GM21576 (cell line): Measurements from ENCODE around the gene DGKI.

ENCODE experiments used
- ATAC-seq: cut with Tn5 transposase; IDR thresholded peaks from one replicate; pipeline ENCODE4 v1.9.1; 2021; ENCODE audit warnings: mild to moderate bottlenecking, moderate library complexity; ENCODE audit not compliant: unreplicated experiment

Gene DGKI

DNA sequence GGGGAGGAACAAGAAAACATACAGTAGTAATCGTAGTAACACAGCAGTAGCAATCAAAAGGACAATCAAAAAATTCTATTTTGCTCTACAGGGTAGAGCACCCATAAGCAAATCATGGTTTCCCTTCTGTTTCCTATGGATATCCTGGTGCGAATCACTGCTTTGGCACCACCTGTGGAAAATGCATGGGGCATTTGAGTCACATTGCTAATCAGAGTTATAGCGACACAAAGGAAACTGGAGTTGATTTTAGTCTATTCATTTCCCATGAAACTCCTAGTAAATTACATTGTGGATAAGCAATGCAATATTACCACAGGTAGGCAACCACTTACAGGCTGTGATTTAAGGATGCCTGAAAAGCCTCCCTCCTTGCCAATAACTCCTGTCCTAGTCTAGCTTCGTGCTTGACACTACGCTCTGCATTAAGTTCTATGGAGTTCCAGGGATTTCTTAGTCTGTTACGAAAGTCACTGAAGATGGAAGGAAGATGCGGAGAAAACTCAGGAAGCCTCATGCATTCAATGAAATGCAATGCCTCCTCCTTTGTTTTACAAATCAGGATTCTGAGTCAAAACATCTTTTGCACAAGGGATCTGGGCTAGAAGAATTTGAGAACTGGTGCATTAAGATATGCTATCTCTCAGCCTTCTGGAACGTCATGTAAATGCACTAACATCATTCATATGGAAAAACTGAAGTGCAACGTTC lies 188.4 kb downstream of the DGKI start:
- no peak for ATAC-seq

DNA sequence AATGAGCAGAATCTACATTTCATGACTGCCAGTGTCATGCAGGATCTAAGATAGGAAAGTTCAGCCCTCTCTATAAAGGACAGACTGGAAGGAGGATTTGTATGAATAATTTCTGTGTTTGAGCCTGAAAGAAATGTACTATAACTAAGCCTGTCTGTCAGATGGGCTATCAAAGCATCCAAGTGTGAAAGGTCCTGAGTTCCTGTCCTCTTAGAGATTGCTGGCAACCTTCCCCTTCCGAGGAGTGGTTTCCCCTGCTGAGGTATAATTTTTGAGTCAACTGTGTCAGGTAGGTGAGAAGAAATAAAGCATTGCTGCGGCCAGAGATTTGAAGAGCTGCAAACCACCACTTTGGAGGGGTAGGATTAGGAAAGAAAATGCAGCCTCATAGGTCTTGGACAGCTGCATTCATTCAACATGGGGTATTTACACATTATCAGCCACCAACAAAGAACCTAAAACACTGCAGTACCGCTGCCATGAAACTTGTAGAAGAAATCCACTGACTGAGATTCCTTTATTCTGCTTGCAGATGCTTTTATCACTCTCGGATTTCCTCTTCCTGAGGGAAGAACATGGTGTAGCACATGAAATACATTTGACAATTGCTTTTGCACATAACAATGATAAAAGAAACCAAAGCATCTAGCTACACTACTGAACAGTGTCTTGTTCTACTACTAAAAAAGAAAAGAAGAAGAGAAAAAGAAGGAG lies 189.1 kb downstream of the DGKI start:
- ATAC-seq = no peak

DNA sequence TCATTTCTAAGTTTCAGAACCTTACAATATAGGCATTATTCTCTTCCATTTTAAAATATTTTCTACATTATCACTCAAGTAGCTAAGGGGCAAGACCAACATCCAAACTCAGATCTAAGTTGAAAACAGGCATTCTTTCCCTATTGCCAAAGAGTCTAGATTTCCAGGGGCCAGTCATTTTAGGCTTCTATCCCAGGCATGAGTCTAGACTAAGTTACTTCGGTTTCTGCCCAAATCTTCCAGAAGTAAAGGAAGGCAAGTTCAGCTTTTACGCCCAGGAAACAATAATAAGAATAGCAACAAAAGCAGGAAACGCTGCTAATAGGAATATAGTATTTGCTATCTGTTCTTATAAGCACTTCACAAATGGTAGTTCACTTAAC lies 189.9 kb downstream of the DGKI start:
- no peak for ATAC-seq

DNA sequence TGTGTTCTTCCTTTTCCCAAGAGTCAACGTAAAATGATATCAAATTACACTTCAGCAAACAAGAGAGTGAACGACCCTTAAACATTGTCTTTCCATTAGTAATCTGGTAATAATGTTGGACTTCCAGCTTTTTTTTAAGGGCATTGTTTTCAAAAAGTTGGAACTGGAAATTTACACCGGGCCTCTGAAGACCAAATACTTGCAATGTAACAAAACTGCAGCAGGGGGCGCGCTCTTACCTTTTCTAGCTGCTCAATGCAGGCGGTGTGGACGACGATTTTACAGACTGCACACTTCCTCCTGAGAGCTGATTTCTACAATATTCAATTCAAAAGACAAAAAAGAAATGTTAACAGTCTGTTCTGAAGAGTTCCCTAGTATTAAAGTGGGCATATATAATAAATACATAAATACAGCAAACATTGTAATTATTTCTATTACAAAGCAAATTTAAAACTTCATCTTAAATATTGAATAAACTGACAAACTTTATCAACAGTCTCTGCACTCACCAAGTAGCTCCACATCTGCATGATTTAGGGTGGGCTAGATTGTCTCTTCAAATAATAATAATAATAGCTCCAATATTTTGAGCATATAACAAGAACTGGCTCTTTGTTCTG lies 190.4 kb downstream of the DGKI start:
- ATAC-seq = peak; percentile 86

DNA sequence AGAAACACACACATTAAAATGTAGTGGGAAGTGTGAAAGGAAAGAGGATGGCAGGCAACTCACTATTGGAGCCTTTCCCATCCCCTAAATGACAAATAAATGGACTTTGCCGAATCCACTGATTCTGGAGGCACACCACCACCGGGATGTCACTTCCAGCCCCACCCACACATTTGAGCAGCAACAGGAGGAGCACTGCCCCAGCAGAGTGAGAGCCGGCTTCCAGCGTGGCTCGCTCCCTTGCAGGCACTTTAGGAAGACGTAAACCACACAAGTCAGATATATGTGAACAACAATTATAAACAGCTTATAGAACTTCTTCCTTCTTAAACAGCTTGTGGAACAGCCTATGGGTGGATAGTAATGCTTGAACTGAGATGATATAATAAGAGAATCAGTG lies 191.0 kb downstream of the DGKI start:
- no peak for ATAC-seq

GRCh38 chr7:137652721-137653120 lies 194.1 kb downstream of the DGKI start:
- no peak for ATAC-seq

- no peak for ATAC-seq
Measured at GRCh38 chr7:137647905-137648565, 198.7 kb downstream of the DGKI start.

GRCh38 chr7:137642472-137642871 lies 204.3 kb downstream of the DGKI start:
- no peak for ATAC-seq

DNA sequence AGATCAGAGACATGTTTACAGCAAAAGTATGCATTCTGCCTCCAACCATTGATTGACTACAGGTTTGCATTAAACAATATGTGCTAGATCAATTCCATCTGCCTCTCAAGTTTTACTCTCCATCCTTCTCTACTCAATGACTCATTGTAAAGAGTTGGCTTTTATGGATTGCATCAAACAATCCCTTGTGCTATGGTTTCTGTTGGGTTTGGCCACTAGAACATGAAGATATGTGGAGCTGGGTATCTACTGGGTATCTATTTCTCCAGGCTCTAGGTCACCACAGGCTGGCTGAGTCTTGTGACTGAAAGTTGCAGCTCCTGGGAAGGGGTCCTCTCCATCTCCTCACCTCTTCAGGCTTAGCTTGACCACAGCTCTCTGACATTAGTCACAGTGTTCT lies 204.7 kb downstream of the DGKI start:
- ATAC-seq = no peak

DNA sequence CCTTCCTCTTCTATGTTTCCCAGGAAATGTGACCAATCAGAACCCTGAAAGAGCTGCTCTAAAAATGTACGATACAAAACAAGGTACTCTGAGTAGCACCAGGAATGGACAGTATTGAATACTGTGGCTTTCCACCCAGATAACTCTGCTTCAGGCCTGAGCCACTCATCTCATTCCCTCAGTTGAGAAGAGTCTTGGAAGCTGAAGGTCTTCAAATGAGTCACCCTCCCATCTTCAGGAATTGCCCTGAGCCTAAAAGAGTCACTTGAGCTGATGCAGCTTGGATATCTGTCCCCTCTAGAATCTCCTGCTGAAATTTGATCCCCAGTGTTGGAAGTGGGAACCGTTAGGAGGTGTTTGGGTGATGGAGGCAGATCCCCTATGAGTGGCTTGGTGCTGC lies 210.4 kb downstream of the DGKI start:
- ATAC-seq = no peak

DNA sequence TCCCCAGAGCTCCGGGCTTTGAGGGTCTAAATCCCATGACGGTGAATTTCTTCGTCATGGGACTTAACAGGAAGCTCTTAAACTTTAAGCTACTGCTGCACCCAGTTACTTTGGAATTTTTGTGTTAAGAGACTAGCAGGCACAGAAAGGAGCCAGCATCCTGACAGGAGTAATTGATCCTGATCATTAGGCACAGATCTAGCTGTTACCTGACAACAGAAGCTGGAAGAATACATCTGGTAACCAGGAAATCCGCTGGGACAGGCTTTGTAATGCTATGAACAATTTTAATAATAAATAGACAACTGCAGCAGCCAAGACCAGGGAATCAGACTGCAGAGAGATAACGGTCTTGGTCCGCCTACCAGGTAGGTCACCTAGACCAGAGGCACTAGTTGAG lies 210.9 kb downstream of the DGKI start:
- ATAC-seq = no peak

DNA sequence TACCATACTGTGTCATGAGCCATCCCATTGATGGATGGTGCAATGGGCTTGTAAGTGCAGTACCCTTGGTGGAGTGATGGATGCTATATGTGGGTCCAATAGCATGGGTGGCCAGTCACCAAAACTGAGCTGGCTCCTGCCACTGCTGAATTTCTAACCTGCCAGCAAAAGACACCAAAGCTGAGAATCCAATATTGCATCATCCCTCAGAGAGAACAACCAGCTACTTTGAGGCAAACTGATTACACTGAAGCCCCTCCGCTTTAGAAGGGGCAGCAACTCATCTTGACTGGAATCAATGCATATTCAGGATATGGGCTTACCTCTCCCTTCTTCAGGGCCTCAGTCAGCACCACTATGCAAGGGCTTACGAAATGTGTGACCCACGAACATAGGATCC lies 211.6 kb downstream of the DGKI start:
- no peak for ATAC-seq

DNA sequence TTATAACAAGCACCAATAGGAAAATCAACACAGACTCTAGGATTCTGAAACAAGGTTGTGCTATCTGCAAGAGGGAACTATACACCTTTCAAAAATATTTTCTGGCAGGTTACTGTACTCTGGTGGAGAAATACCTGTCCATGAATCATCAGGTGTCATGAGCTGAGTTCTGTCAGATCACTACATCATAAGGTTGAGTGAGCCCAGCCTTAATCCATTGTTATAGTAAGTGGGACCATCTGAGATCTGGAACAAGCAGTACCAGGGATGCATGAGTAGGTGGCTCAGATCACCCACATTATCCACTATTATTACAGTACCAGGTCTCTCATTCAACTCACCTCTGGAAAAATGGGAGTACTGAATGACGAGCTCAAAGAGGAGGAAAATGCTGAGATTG lies 212.4 kb downstream of the DGKI start:
- no peak for ATAC-seq

GRCh38 chr7:137633133-137633532 lies 213.6 kb downstream of the DGKI start:
- no peak for ATAC-seq

DNA sequence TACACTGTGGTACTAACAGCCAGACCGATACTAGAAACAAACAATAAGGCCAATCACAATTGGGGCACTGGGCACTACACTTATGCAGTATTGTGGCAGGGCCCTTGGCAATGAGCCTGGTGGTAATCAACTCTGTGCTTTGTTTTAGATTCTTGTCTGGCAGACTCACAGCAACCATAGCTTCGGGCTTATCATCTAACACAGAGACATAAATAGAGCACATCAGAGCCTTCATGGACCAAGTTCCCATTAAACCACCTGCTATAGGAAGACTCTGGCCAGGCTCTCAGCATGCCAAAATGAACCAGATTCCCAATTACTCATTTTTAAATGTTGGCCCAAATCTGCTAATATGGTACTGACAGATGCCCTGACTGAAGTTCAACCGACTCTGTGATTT lies 218.6 kb downstream of the DGKI start:
- no peak for ATAC-seq

GRCh38 chr7:137626469-137627067 lies 220.2 kb downstream of the DGKI start:
- peak; percentile 86 for ATAC-seq

GRCh38 chr7:137625197-137625596 lies 221.6 kb downstream of the DGKI start:
- ATAC-seq = no peak

DNA sequence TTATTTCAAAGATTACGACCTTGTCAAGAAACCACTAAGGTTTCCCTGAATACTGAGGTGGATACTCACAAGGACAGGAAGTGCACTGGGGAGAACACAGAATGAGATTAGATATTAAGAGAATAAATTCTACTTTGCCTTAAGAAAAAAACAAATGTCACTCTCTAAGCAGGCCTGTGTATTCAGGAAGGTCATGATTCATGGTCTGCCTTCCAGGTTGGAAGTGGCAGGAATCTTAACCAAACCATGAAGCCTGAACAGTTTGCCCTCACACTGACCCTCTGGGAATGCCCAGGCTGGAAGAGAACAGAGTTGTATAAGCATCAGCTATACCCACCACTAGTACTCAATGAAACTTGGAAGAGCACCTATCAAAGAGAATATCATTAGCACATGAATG lies 227.6 kb downstream of the DGKI start:
- no peak for ATAC-seq

DNA sequence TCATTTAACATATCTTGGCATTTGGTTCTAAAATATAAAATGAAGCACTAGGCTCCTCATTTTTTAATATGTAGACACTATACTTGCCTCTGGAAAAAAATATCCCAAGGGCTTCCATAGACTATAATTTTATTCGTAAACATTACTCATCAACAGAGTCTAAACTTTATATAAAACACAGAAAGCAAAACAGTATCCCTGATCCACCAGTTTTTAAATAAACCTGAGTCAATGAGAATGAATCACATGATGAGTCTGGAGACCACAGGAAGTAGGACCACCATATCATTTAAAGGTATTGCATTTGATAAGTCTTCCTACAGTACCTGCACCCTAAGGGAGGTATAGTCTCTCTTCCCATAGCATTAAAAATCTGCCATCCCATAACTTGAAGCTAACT lies 228.0 kb downstream of the DGKI start:
- no peak for ATAC-seq

DNA sequence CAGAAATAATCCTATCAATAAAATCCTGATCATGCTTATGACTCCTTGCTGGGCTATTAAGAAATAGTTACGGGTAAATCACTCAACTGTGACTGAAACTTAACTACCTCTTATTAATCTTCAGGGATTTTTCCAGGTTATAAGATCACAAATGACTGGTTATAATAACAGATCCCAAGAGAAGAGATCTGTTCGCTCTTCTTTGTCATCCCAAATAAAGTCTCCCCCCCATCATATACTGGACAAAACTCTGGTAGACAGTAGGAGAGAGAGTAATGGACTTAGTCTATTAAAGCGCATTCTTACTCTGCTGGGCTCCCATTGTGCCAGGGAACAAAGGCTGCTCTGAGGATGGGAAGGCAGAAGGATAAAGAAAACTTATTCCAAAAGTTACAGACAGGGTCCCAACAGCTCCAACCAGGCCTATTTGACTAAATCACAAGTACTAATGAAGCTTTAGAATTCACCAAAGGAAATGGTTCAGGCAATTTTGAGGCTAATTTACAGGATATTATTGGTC lies 233.7 kb downstream of the DGKI start:
- no peak for ATAC-seq

- no peak for ATAC-seq
Measured at GRCh38 chr7:137611606-137612005, 235.2 kb downstream of the DGKI start.
